Activated CD8-positive, alpha-beta T cell treated with anti-CD3 and anti-CD28 coated beads for 36 hours (primary cell): ENCODE measurements around the gene TRIM3. TPM values are rescaled to one million over a fixed set of nuclear protein-coding genes. Genes with fewer than 3 reads are reported as not detected.

ENCODE experiments used
- ATAC-seq: fragments of 200-7000 bp; cut with Tn5 transposase; one replicate; pipeline ENCODE4 v1.10.0; 2021; ENCODE audit warnings: mild to moderate bottlenecking, moderate library complexity
- CTCF ChIA-PET: fragments of 350-600 bp; sonication (Branson Sonifier 250); formaldehyde crosslinking; loops from one replicate; lab custom pipeline; 2021; ENCODE audit warnings: antibody characterized with exemption; lab: Charles Lee
- POLR2A ChIA-PET: fragments of 350-600 bp; sonication (Branson Sonifier 250); formaldehyde crosslinking; loops from one replicate; lab custom pipeline; 2021; ENCODE audit warnings: antibody characterized with exemption; lab: Charles Lee
- DNase-seq: peaks from one replicate; pipeline ENCODE4 v3.0.0-alpha.2; 2020
- H3K27ac Mint-ChIP-seq: one replicate; pipeline ENCODE4 v1.8.0; 2021; ENCODE audit warnings: mild to moderate bottlenecking, mixed read lengths
- H3K27me3 Mint-ChIP-seq: one replicate; pipeline ENCODE4 v1.8.0; 2021; ENCODE audit warnings: mixed read lengths
- H3K36me3 Mint-ChIP-seq: one replicate; pipeline ENCODE4 v1.8.0; 2021; ENCODE audit warnings: low read depth, mixed read lengths
- H3K4me1 Mint-ChIP-seq: one replicate; pipeline ENCODE4 v1.8.0; 2021; ENCODE audit warnings: low read depth, mixed read lengths
- H3K4me3 Mint-ChIP-seq: one replicate; pipeline ENCODE4 v1.8.0; 2021; ENCODE audit warnings: mild to moderate bottlenecking, moderate library complexity, mixed read lengths
- H3K9me3 Mint-ChIP-seq: one replicate; pipeline ENCODE4 v1.8.0; 2021; ENCODE audit warnings: mixed read lengths
- intact Hi-C: fragments of 100-400 bp; cut with micrococcal nuclease; formaldehyde crosslinking; loops from one replicate; pipeline ENCODE4 v1.10.0; 2022
- total RNA-seq, 2 experiments: library from RNA; stranded (reverse); gene quantifications; one replicate each; pipeline ENCODE4 v1.2.3, GENCODE V29; 2021
- TF ChIP-seq, protein P1 (sequence below): fragments of 200-600 bp; IDR thresholded peaks from one replicate; pipeline ENCODE4 v1.8.0; 2022; ENCODE audit warnings: antibody characterized with exemption, mild to moderate bottlenecking

TRIM3 gene
- total RNA-seq, 2 experiments from 2014 or later, result 4.4 to 5.5 TPM

GRCh38 chr11:6505577-6506240, 32.0 kb upstream of the TRIM3 start:
- ChIA-PET CTCF (interaction anchor here (0.7 to 5.9 kb wide), 36 partner anchors 9 to 251 kb away, joined by 3 to 77 read pairs (median 5); partner anchors contain the start of genes ARFIP2, DNHD1 and TIMM10B), POLR2A (interaction anchor here (1.9 to 3.5 kb wide), 2 partner anchors 24 to 99 kb away, joined by 4 to 13 read pairs; partner anchors contain the start of genes ARFIP2, ILK and TIMM10B)
- peaks cover 4% of the 10 kb centered on the region for H3K4me1 Mint-ChIP-seq
- intact Hi-C loops, result loop anchor here (5.0 kb wide), 1 partner anchor 128 kb away; no protein-coding TSS in a partner anchor
- H3K9me3 Mint-ChIP-seq, result no peaks in the 10 kb centered on the region
- no peaks in the 10 kb centered on the region for H3K27me3 Mint-ChIP-seq
- H3K4me3 Mint-ChIP-seq, result no peak overlapping the region
- DNase-seq (peak; percentile 12), ATAC-seq (peak; percentile 69)
- TF ChIP-seq, protein P1, sequence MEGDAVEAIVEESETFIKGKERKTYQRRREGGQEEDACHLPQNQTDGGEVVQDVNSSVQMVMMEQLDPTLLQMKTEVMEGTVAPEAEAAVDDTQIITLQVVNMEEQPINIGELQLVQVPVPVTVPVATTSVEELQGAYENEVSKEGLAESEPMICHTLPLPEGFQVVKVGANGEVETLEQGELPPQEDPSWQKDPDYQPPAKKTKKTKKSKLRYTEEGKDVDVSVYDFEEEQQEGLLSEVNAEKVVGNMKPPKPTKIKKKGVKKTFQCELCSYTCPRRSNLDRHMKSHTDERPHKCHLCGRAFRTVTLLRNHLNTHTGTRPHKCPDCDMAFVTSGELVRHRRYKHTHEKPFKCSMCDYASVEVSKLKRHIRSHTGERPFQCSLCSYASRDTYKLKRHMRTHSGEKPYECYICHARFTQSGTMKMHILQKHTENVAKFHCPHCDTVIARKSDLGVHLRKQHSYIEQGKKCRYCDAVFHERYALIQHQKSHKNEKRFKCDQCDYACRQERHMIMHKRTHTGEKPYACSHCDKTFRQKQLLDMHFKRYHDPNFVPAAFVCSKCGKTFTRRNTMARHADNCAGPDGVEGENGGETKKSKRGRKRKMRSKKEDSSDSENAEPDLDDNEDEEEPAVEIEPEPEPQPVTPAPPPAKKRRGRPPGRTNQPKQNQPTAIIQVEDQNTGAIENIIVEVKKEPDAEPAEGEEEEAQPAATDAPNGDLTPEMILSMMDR, result peak; percentile 57
- no peak overlapping the region for H3K27ac Mint-ChIP-seq
- peaks cover 21% of the 10 kb centered on the region for H3K36me3 Mint-ChIP-seq

- POLR2A ChIA-PET, result interaction anchor here (3.5 kb wide), 1 partner anchor 22 kb away, joined by 13 read pairs; the partner anchor contains the start of genes ARFIP2 and TIMM10B
- intact Hi-C loops, result no loop called here
- Mint-ChIP-seq H3K27me3 (no peaks in the 10 kb centered on the region), H3K27ac (peak overlapping the region; percentile 35), H3K9me3 (no peaks in the 10 kb centered on the region), H3K36me3 (peaks cover 19% of the 10 kb centered on the region), H3K4me3 (no peak overlapping the region), H3K4me1 (peaks cover 4% of the 10 kb centered on the region)
- CTCF ChIA-PET, result interaction anchor here (1.1 to 5.9 kb wide), 13 partner anchors 9 to 252 kb away, joined by 3 to 77 read pairs (median 5); partner anchors contain the start of gene DNHD1
- ATAC-seq, result no peak
- TF ChIP-seq, protein P1, result no peak
- no peak for DNase-seq
Observed at GRCh38 chr11:6504166-6504565, 30.4 kb upstream of the TRIM3 start.

DNA sequence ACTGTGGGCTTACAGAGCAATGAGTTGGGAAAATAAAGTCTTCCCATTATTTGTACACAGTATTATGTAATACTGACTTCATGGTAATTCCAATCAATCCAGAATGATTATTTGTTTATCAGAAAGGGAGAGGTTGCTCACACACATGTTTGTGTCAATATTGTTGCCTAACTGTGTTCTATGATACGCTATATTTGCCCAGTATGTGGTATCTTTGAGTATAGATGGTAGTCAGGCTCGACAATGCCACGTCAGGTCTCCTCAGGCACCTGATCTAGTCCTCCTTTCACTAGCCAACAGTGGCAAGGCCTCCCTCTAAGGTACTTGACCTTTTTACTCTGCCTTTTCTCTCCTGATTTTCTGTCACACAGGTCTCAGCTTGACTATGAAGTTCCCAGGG, 28.6 kb upstream of the TRIM3 start:
- intact Hi-C loops, result no loop called here
- POLR2A ChIA-PET, result interaction anchor here (1.1 kb wide), 1 partner anchor 128 kb away, joined by 4 read pairs; no protein-coding TSS in a partner anchor
- Mint-ChIP-seq H3K36me3 (peaks cover 19% of the 10 kb centered on the region), H3K9me3 (no peaks in the 10 kb centered on the region), H3K27ac (no peak overlapping the region), H3K4me1 (peaks cover 4% of the 10 kb centered on the region), H3K27me3 (no peaks in the 10 kb centered on the region), H3K4me3 (no peak overlapping the region)
- no peak for DNase-seq
- CTCF ChIA-PET, result interaction anchor here (1.8 to 1.9 kb wide), 2 partner anchors 11 to 123 kb away, joined by 5 to 14 read pairs; no protein-coding TSS in a partner anchor
- ATAC-seq, result no peak
- TF ChIP-seq, protein P1, result no peak

GRCh38 chr11:6498544-6498943, 24.8 kb upstream of the TRIM3 start:
- Mint-ChIP-seq H3K27ac (no peak overlapping the region), H3K9me3 (no peaks in the 10 kb centered on the region), H3K36me3 (peaks cover 34% of the 10 kb centered on the region), H3K4me3 (no peak overlapping the region), H3K4me1 (peaks cover 2% of the 10 kb centered on the region), H3K27me3 (no peaks in the 10 kb centered on the region)
- TF ChIP-seq, protein P1, result no peak
- DNase-seq (no peak), ATAC-seq (no peak)
- ChIA-PET POLR2A (interaction anchor here (4.5 kb wide), 1 partner anchor 16 kb away, joined by 25 read pairs; the partner anchor contains the start of genes ARFIP2 and TIMM10B), CTCF (interaction anchor here (1.3 to 2.3 kb wide), 3 partner anchors 11 to 135 kb away, joined by 4 to 10 read pairs (median 5); no protein-coding TSS in a partner anchor)
- intact Hi-C loops, result no loop called here
